Body of pancreas (tissue), 4 donors: Measurements from ENCODE around the gene MED17. TPM values are rescaled to one million over a fixed set of nuclear protein-coding genes. Genes with fewer than 3 reads are reported as not detected.
"Not testable (repeated sequence)": the region's sequence is repeated elsewhere in the genome, so short reads cannot be mapped to it uniquely, and the experiment has no call there.

Experiments used
- ATAC-seq: fragments of 150-250 bp; one replicate; pipeline ENCODE4 v1.9.1; 2016
- DNase-seq, 4 donors: peaks; one replicate each; pipeline ENCODE4 v3.0.0-alpha.2; 2019
- H3K27ac ChIP-seq, 4 donors: fragments of 200-600 bp; sonication (generic); 1 replicate in 3 of 4; 2 replicates in 1 of 4; pipeline versions ENCODE4 v1.5.1 to v1.6.1; 2016 to 2019; ENCODE audit warnings: mild to moderate bottlenecking in 1 of 4, mixed read lengths in 1 of 4, moderate library complexity in 1 of 4
- H3K27me3 ChIP-seq, 2 donors: fragments of 200-600 bp; sonication (generic); one replicate each; pipeline ENCODE4 v1.6.0; 2016; ENCODE audit warnings: mild to moderate bottlenecking in 1 of 2
- H3K36me3 ChIP-seq, 2 donors: fragments of 200-600 bp; sonication (generic); replicated peaks in 1 of 2; 2 replicates each; pipeline ENCODE4 v1.5.1; 2016; ENCODE audit warnings: low read depth in 2 of 2; ENCODE audit not compliant: insufficient read depth in 1 of 2
- H3K4me1 ChIP-seq: fragments of 200-600 bp; sonication (generic); one replicate; pipeline ENCODE4 v1.6.0; 2016
- H3K4me3 ChIP-seq, 2 donors: fragments of 200-600 bp; sonication (generic); 1 replicate in 1 of 2; 2 replicates in 1 of 2; pipeline ENCODE4 v1.5.1; 2016 to 2019
- H3K9me3 ChIP-seq, 3 donors: fragments of 200-600 bp; sonication (generic); 1 replicate in 2 of 3; 2 replicates in 1 of 3; pipeline ENCODE4 v1.5.1; 2016
- POLR2A ChIP-seq, 3 donors: fragments of 450-650 bp; IDR thresholded peaks; one replicate each; pipeline ENCODE4 v1.6.1; 2016; ENCODE audit warnings: antibody characterized with exemption in 3 of 3, mild to moderate bottlenecking in 2 of 3
- WGBS, 2 donors: methylation state at CpG; one replicate each; pipeline ENCODE4 v1.1.5; 2017; 5-methylcytosine and 5-hydroxymethylcytosine counted together
- intact Hi-C: fragments of 100-400 bp; cut with DNase I; formaldehyde crosslinking; loops from one replicate; pipeline ENCODE4 v1.15.1; 2023
- total RNA-seq, 2 donors: library from RNA; depleted of rRNA; stranded (reverse); fragments of >200 nt; gene quantifications; one replicate each; pipeline ENCODE4 v1.1.0, GENCODE V29; 2016
- TF ChIP-seq, protein P1 (sequence below), 7 experiments: fragments of 450-650 bp in 4 of 7; fragments of 200-600 bp in 3 of 7; sonication (generic) in 3 of 7; IDR thresholded peaks; one replicate each; pipeline ENCODE4 v1.5.1; 2016 to 2019; ENCODE audit warnings: antibody characterized with exemption in 7 of 7

Gene MED17
- total RNA-seq, 2 donors from 2014 or later = 18.9 to 22.4 TPM

DNA sequence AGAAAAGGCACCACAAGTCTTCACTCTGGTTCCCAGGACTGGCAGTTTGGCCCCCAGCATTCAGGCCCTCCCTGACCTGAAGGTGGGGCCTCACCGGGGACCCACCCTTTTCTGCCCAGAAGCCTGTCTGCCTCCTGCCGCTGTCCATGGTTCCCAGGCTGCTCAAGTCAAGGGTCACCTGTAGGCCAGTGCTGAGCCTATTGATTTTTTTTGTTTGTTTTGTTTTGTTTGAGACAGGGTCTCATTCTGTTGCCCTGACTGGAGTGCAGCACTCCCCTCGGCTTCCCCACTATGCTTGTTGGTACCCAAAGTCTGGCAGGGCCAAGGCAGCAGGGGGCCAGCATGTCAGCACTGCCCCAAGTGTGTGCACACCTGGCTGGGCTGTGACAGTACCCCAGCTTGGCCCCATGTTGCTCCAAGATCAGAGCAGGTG lies 11.0 kb upstream of the MED17 start:
- WGBS, 2 donors = 56 to 72% methylated on average over 2 to 3 of the region's 3 CpGs

DNA sequence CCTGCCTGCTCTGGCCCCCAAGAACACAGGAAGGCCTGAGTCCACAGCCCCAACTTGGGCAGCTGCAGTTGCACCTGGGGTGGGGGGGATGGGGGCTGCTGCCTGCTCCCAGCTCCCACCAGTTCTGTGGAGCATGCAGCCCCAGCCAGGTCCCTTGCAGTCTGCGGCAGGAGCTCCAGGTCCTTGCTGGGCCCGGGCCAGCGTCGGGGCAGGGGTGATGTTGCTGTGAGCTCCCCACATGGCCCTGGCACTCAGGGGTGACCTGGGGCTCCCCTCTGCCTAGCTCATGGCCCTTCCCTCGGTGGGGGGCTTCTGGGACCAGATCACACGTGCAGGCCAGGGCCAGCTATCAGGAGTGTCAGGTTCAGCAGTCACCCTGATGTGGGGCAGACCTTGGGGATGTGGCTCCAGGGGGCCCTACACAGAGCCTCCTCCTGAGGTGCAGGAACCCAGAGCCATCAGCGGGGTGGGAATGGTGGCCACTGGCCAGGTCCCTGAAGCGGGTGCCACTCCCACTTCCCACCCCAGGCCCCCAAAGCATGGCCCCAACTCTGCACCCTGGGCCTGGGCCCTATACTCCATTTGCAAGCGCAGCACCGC lies 10.4 kb upstream of the MED17 start:
- Histone ChIP-seq H3K36me3 (no peaks in the 10 kb centered on the region), H3K9me3 (no peaks in the 10 kb centered on the region), H3K27ac (no peak overlapping the region), H3K27me3 (no peaks in the 10 kb centered on the region), H3K4me1 (no peaks in the 10 kb centered on the region), H3K4me3 (no peak overlapping the region)
- no peak for TF ChIP-seq POLR2A (IDR thresholded peaks at IDR 0.05)
- TF ChIP-seq, protein P1, sequence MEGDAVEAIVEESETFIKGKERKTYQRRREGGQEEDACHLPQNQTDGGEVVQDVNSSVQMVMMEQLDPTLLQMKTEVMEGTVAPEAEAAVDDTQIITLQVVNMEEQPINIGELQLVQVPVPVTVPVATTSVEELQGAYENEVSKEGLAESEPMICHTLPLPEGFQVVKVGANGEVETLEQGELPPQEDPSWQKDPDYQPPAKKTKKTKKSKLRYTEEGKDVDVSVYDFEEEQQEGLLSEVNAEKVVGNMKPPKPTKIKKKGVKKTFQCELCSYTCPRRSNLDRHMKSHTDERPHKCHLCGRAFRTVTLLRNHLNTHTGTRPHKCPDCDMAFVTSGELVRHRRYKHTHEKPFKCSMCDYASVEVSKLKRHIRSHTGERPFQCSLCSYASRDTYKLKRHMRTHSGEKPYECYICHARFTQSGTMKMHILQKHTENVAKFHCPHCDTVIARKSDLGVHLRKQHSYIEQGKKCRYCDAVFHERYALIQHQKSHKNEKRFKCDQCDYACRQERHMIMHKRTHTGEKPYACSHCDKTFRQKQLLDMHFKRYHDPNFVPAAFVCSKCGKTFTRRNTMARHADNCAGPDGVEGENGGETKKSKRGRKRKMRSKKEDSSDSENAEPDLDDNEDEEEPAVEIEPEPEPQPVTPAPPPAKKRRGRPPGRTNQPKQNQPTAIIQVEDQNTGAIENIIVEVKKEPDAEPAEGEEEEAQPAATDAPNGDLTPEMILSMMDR (IDR thresholded peaks at IDR 0.05) = no peak
- intact Hi-C loops = no loop called here
- 91% methylated on average over 9 of the region's 10 CpGs; no CpG with 5 or more reads in 1 of the 2 donors for WGBS, 2 donors
- ATAC-seq (no peak), DNase-seq (no peak)

More for the DNA sequence above, 11.0 kb upstream of the MED17 start:
- Histone ChIP-seq H3K27ac (no peak overlapping the region), H3K4me3 (no peak overlapping the region), H3K36me3 (no peaks in the 10 kb centered on the region), H3K4me1 (no peaks in the 10 kb centered on the region), H3K27me3 (no peaks in the 10 kb centered on the region), H3K9me3 (no peaks in the 10 kb centered on the region)
- intact Hi-C loops = no loop called here
- ATAC-seq (no peak), DNase-seq (no peak)
- TF ChIP-seq, protein P1 (IDR thresholded peaks at IDR 0.05) = no peak
- TF ChIP-seq POLR2A (IDR thresholded peaks at IDR 0.05) = no peak

DNA sequence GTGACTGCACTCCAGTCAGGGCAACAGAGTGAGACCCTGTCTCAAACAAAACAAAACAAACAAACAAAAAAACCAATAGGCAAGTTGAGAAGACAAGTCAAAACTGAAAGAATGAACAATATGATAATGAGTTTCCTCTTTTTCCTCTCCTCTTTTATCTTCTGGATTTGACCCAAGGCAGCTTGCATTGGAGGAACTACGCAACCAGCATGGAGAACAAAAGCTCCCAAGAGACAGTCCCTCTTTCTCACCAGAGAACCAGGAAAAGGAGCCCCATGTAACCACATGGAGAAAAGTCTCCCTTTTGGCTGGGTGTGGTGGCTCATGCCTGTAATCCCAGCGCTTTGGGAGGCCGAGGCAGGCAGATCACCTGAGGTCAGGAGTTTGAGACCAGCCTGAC lies 9.5 kb upstream of the MED17 start:
- intact Hi-C loops, ATAC-seq, H3K4me3 ChIP-seq, H3K4me1 ChIP-seq, H3K9me3 ChIP-seq, DNase-seq, H3K27ac ChIP-seq, H3K36me3 ChIP-seq, H3K27me3 ChIP-seq: not testable (repeated sequence)
- WGBS, 2 donors = 89% methylated on average over 3 of the region's 3 CpGs

DNA sequence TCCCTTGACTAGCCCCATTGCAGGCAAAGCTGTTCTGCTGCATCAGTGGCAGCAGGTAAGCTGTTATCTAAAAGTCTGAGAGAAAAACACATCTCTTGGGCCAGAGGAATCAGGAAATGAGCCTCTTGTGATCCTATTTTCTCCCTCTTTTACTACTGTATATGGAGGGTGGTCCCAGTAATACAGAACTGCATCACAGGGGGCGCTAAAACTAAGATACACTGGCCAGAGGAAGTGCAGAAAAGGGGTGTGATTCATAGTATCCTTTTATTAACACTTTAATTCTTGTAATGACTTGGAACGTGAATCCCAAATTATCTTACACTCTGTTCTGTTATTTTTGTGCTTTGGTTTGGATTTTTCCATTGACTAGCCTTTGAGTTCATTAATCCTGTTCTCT lies 8.8 kb upstream of the MED17 start:
- Histone ChIP-seq H3K36me3 (no peaks in the 10 kb centered on the region), H3K4me3 (no peak overlapping the region), H3K27me3 (no peaks in the 10 kb centered on the region), H3K4me1 (no peaks in the 10 kb centered on the region), H3K27ac (no peak overlapping the region), H3K9me3 (no peaks in the 10 kb centered on the region)
- intact Hi-C loops = no loop called here
- 47 to 55% methylated on average over 2 of the region's 2 CpGs for WGBS, 2 donors
- no peak for ATAC-seq
- TF ChIP-seq POLR2A (IDR thresholded peaks at IDR 0.05) = no peak
- TF ChIP-seq, protein P1 (IDR thresholded peaks at IDR 0.05) = no peak
- DNase-seq = no peak

DNA sequence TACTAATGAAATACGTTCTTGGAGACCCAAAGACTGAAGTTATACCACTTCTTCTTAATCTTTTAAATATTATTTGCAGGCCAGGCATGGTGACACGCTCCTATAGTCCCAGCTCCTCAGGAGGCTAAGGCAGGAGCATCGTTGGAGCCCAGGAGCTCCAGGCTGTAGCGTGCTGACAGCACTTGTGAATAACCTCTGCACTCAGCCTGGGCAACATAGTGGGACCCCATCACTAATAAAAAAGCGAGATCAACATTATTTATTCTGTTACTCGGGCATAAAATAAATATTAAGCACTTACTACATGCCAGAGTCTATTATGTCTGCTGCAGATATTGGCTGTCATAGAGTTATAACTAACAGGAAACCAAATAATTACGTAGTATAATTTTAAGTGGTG lies 720 bp upstream of the MED17 start:
- Histone ChIP-seq H3K27me3 (no peaks in the 10 kb centered on the region), H3K27ac (peak overlapping the region in 2 of 4 donors; percentile 91 to 94), H3K4me3 (peak overlapping the region in 1 of 2 donors; percentile 71), H3K4me1 (peaks cover 26% of the 10 kb centered on the region), H3K36me3 (no peaks in the 10 kb centered on the region), H3K9me3 (no peaks in the 10 kb centered on the region)
- TF ChIP-seq POLR2A (IDR thresholded peaks at IDR 0.05) = no peak
- TF ChIP-seq, protein P1 (IDR thresholded peaks at IDR 0.05) = no peak
- WGBS, 2 donors = 39 to 53% methylated on average over 7 of the region's 7 CpGs
- DNase-seq = no peak
- intact Hi-C loops = no loop called here
- ATAC-seq = no peak
